Measurements from ENCODE around the gene OPCML.

The OPCML gene

GRCh38 chr11:133019545-133020371 lies 512.5 kb downstream of the OPCML start:
- TF ChIP-seq CTCF (IDR thresholded peaks at IDR 0.05; ENCODE audit: low read depth, low read length, poor library complexity, severe bottlenecking) (no peak), EZH2phosphoT487 (IDR thresholded peaks at IDR 0.05; ENCODE audit: borderline replicate concordance, low read length) (no peak)
- H3K4me3 ChIP-seq (ENCODE audit: low read length), result no peak overlapping the region
- H3K36me3 ChIP-seq (ENCODE audit: control insufficient read depth, low read length), result no peaks in the 10 kb centered on the region
- H3K27me3 ChIP-seq (ENCODE audit: control insufficient read depth, low read length), result no peaks in the 10 kb centered on the region
- no peaks in the 10 kb centered on the region for H3K79me2 ChIP-seq (ENCODE audit: control insufficient read depth, low read length)
- H4K20me1 ChIP-seq (ENCODE audit: control insufficient read depth, insufficient read depth, low read depth, low read length), result no peaks in the 10 kb centered on the region
- no peaks in the 10 kb centered on the region for H3K4me1 ChIP-seq (ENCODE audit: control insufficient read depth, low read length)
- H3K4me2 ChIP-seq (ENCODE audit: low read length), result no peak overlapping the region
- no peaks in the 10 kb centered on the region for H3K9me2 ChIP-seq (replicated peaks; ENCODE audit: control insufficient read depth, low read length)
- no peaks in the 10 kb centered on the region for H3F3A ChIP-seq (ENCODE audit: control insufficient read depth, insufficient read depth)
- H3K9me3 ChIP-seq (ENCODE audit: control insufficient read depth, insufficient read depth, low read length), result no peaks in the 10 kb centered on the region
- H3K27ac ChIP-seq (ENCODE audit: low read depth, low read length), result no peak overlapping the region

DNA sequence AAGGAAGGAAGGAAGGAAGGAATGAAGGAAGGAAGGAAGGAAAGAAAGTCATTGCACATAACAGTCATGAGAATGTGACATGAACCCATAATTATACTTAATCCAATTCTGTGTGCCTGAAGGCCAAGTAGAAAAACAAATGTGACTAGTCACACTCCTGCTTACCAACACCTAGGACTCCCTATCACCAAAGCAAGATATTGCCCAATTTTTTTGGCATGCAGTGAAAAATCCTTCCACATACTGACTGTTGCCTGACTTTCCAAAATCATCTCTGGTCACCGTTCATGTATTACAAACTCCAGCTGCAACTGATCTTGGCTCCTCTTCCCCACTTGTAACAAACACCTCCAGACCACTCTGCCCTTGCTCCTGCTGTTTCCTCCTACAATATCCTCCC lies 516.8 kb downstream of the OPCML start:
- no peak overlapping the region for H3K4me3 ChIP-seq (ENCODE audit: low read length)
- H3K27me3 ChIP-seq (ENCODE audit: control insufficient read depth, low read length), result no peaks in the 10 kb centered on the region
- H4K20me1 ChIP-seq (ENCODE audit: control insufficient read depth, insufficient read depth, low read depth, low read length), result no peaks in the 10 kb centered on the region
- no peak overlapping the region for H3K27ac ChIP-seq (ENCODE audit: low read depth, low read length)
- no peaks in the 10 kb centered on the region for H3K9me2 ChIP-seq (replicated peaks; ENCODE audit: control insufficient read depth, low read length)
- H3K36me3 ChIP-seq (ENCODE audit: control insufficient read depth, low read length), result no peaks in the 10 kb centered on the region
- H3K4me2 ChIP-seq (ENCODE audit: low read length), result no peak overlapping the region
- H3K4me1 ChIP-seq (ENCODE audit: control insufficient read depth, low read length), result no peaks in the 10 kb centered on the region
- no peaks in the 10 kb centered on the region for H3K79me2 ChIP-seq (ENCODE audit: control insufficient read depth, low read length)
- TF ChIP-seq EZH2phosphoT487 (IDR thresholded peaks at IDR 0.05; ENCODE audit: borderline replicate concordance, low read length), result no peak
- no peak for TF ChIP-seq CTCF (IDR thresholded peaks at IDR 0.05; ENCODE audit: low read depth, low read length, poor library complexity, severe bottlenecking)
- no peaks in the 10 kb centered on the region for H3F3A ChIP-seq (ENCODE audit: control insufficient read depth, insufficient read depth)
- no peaks in the 10 kb centered on the region for H3K9me3 ChIP-seq (ENCODE audit: control insufficient read depth, insufficient read depth, low read length)

DNA sequence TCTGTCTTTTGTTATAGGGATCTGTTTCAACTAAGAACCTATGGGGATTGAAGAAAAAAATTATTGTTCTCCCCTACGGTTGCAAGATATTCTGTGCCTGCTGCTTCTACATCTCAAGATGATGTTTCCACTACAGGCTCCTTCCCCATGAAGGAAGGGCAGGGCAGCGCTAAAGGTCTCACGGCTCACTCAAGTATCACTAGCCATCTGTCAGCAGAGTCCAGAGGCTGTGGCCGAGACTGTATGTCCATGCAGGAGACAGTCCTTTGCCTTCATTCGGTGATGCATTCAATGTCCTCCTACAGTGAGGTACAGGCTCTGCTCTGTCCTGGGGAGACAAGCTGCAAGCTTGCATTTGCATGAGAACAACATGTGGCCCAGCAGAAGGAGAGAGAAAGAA lies 518.0 kb downstream of the OPCML start:
- H3K79me2 ChIP-seq (ENCODE audit: control insufficient read depth, low read length), result no peaks in the 10 kb centered on the region
- H3K4me1 ChIP-seq (ENCODE audit: control insufficient read depth, low read length), result no peaks in the 10 kb centered on the region
- no peak overlapping the region for H3K4me3 ChIP-seq (ENCODE audit: low read length)
- H3K4me2 ChIP-seq (ENCODE audit: low read length), result no peak overlapping the region
- no peaks in the 10 kb centered on the region for H3K9me3 ChIP-seq (ENCODE audit: control insufficient read depth, insufficient read depth, low read length)
- TF ChIP-seq CTCF (IDR thresholded peaks at IDR 0.05; ENCODE audit: low read depth, low read length, poor library complexity, severe bottlenecking), result no peak
- TF ChIP-seq EZH2phosphoT487 (IDR thresholded peaks at IDR 0.05; ENCODE audit: borderline replicate concordance, low read length), result no peak
- H3F3A ChIP-seq (ENCODE audit: control insufficient read depth, insufficient read depth), result no peaks in the 10 kb centered on the region
- no peaks in the 10 kb centered on the region for H3K36me3 ChIP-seq (ENCODE audit: control insufficient read depth, low read length)
- H4K20me1 ChIP-seq (ENCODE audit: control insufficient read depth, insufficient read depth, low read depth, low read length), result no peaks in the 10 kb centered on the region
- no peak overlapping the region for H3K27ac ChIP-seq (ENCODE audit: low read depth, low read length)
- H3K9me2 ChIP-seq (replicated peaks; ENCODE audit: control insufficient read depth, low read length), result no peaks in the 10 kb centered on the region
- H3K27me3 ChIP-seq (ENCODE audit: control insufficient read depth, low read length), result no peaks in the 10 kb centered on the region

All from DOHH2 (cell line).